RWPE2 (cell line): Measurements from ENCODE around the gene PTPRN2.

Experiments
- ATAC-seq: fragments of 200-7000 bp; cut with Tn5 transposase; 3 replicates; pipeline ENCODE4 v1.9.1; 2021; ENCODE audit warnings: low read depth
- DNase-seq: peaks from one replicate; pipeline ENCODE4 v3.0.0-alpha.2; 2020; ENCODE audit warnings: low spot score
- H3K27ac ChIP-seq: fragments of 450-650 bp; 2 replicates; pipeline ENCODE4 v1.5.1; 2017; ENCODE audit warnings: mild to moderate bottlenecking; ENCODE audit not compliant: poor library complexity, severe bottlenecking
- H3K27me3 ChIP-seq: fragments of 250-450 bp; sonication (Bioruptor Pico); 2 replicates; pipeline ENCODE4 v1.5.1; 2021; ENCODE audit warnings: mild to moderate bottlenecking, moderate library complexity; ENCODE audit not compliant: insufficient read depth, poor library complexity, severe bottlenecking
- H3K36me3 ChIP-seq: fragments of 250-450 bp; sonication (Bioruptor Pico); 2 replicates; pipeline ENCODE4 v1.5.1; 2020; ENCODE audit warnings: low read depth, mild to moderate bottlenecking, moderate library complexity
- H3K4me1 ChIP-seq: fragments of 250-450 bp; sonication (Bioruptor Pico); 2 replicates; pipeline ENCODE4 v1.5.1; 2021; ENCODE audit warnings: mild to moderate bottlenecking, moderate library complexity; ENCODE audit not compliant: insufficient read depth, poor library complexity, severe bottlenecking
- H3K4me3 ChIP-seq: fragments of 250-450 bp; sonication (Bioruptor Pico); 2 replicates; pipeline ENCODE4 v1.5.1; 2021; ENCODE audit warnings: mild to moderate bottlenecking, moderate library complexity; ENCODE audit not compliant: severe bottlenecking
- H3K9me3 ChIP-seq: fragments of 250-450 bp; sonication (Bioruptor Pico); 2 replicates; pipeline ENCODE4 v1.5.1; 2021; ENCODE audit warnings: mild to moderate bottlenecking, moderate library complexity; ENCODE audit not compliant: severe bottlenecking
- CTCF ChIP-seq: fragments of 450-650 bp; IDR thresholded peaks from one replicate; pipeline ENCODE4 v1.5.1; 2017; ENCODE audit warnings: mild to moderate bottlenecking, moderate library complexity; ENCODE audit not compliant: poor library complexity, severe bottlenecking

Gene PTPRN2

GRCh38 chr7:158595068-158595467 is 7.4 kb upstream of the PTPRN2 start:
- Histone ChIP-seq H3K27me3 (no peaks in the 10 kb centered on the region), H3K27ac (no peak overlapping the region), H3K36me3 (no peaks in the 10 kb centered on the region), H3K4me1 (no peaks in the 10 kb centered on the region), H3K9me3 (no peaks in the 10 kb centered on the region), H3K4me3 (no peak overlapping the region)
- DNase-seq = no peak
- peak; percentile 55; the same call in 2 of the 3 replicates for ATAC-seq
- TF ChIP-seq CTCF = no peak

- Histone ChIP-seq H3K27ac (no peak overlapping the region), H3K4me3 (no peak overlapping the region), H3K36me3 (no peaks in the 10 kb centered on the region), H3K27me3 (peaks cover 16% of the 10 kb centered on the region), H3K4me1 (no peaks in the 10 kb centered on the region), H3K9me3 (no peaks in the 10 kb centered on the region)
- DNase-seq (no peak), ATAC-seq (no peak)
- no peak for TF ChIP-seq CTCF
Observed at GRCh38 chr7:158592541-158592940, 4.9 kb upstream of the PTPRN2 start.

GRCh38 chr7:158591944-158592343 is 4.3 kb upstream of the PTPRN2 start:
- H3K27ac ChIP-seq = no peak overlapping the region
- ATAC-seq = no peak
- H3K4me1 ChIP-seq = no peaks in the 10 kb centered on the region
- no peaks in the 10 kb centered on the region for H3K9me3 ChIP-seq
- no peaks in the 10 kb centered on the region for H3K36me3 ChIP-seq
- peaks cover 16% of the 10 kb centered on the region for H3K27me3 ChIP-seq
- no peak for DNase-seq
- TF ChIP-seq CTCF = no peak
- H3K4me3 ChIP-seq = no peak overlapping the region

- TF ChIP-seq CTCF = no peak
- Histone ChIP-seq H3K36me3 (no peaks in the 10 kb centered on the region), H3K27me3 (peaks cover 29% of the 10 kb centered on the region), H3K4me3 (no peak overlapping the region), H3K4me1 (no peaks in the 10 kb centered on the region), H3K9me3 (no peaks in the 10 kb centered on the region), H3K27ac (no peak overlapping the region)
- ATAC-seq (no peak), DNase-seq (no peak)
Observed at GRCh38 chr7:158590181-158590530, 2.5 kb upstream of the PTPRN2 start.

GRCh38 chr7:158589653-158590052 is 2.0 kb upstream of the PTPRN2 start:
- ATAC-seq (no peak), DNase-seq (no peak)
- Histone ChIP-seq H3K4me1 (no peaks in the 10 kb centered on the region), H3K27ac (no peak overlapping the region), H3K27me3 (peaks cover 34% of the 10 kb centered on the region), H3K4me3 (no peak overlapping the region), H3K9me3 (no peaks in the 10 kb centered on the region), H3K36me3 (no peaks in the 10 kb centered on the region)
- no peak for TF ChIP-seq CTCF
